T1000 (cell line): Measurements from ENCODE around the gene ZNF316.
"Not testable (repeated sequence)": the region's sequence is repeated elsewhere in the genome, so short reads cannot be mapped to it uniquely, and the experiment has no call there.

Experiments used
- DNase-seq: peaks from one replicate; lab custom pipeline; 2025; ENCODE audit warnings: mixed read lengths; lab: John Stamatoyannopoulos, UW

Gene ZNF316

GRCh38 chr7:6647080-6647479, 10.0 kb downstream of the ZNF316 start:
- DNase-seq: no peak

- DNase-seq: no peak
These were observed 10.4 kb downstream of the ZNF316 start for GRCh38 chr7:6647541-6647940.

- DNase-seq: no peak
These were observed 11.1 kb downstream of the ZNF316 start for GRCh38 chr7:6648066-6648814.

- DNase-seq: no peak
These were observed 11.6 kb downstream of the ZNF316 start for GRCh38 chr7:6648815-6649104.

- DNase-seq: no peak
These were observed 12.3 kb downstream of the ZNF316 start for GRCh38 chr7:6649241-6649961.

GRCh38 chr7:6650086-6650485, 13.0 kb downstream of the ZNF316 start:
- no peak for DNase-seq

GRCh38 chr7:6650521-6651011, 13.4 kb downstream of the ZNF316 start:
- DNase-seq: no peak

- DNase-seq: no peak
These were observed 14.8 kb downstream of the ZNF316 start for GRCh38 chr7:6651851-6652445.

- no peak for DNase-seq
These were observed 15.4 kb downstream of the ZNF316 start for GRCh38 chr7:6652446-6653011.

GRCh38 chr7:6653071-6654003, 16.2 kb downstream of the ZNF316 start:
- no peak for DNase-seq

GRCh38 chr7:6654113-6654841, 17.2 kb downstream of the ZNF316 start:
- no peak for DNase-seq

- DNase-seq: no peak
These were observed 17.9 kb downstream of the ZNF316 start for GRCh38 chr7:6654842-6655610.

- no peak for DNase-seq
These were observed 18.7 kb downstream of the ZNF316 start for GRCh38 chr7:6655636-6656385.

- no peak for DNase-seq
These were observed 19.3 kb downstream of the ZNF316 start for GRCh38 chr7:6656413-6656812.

- DNase-seq: no peak
These were observed 21.7 kb downstream of the ZNF316 start for GRCh38 chr7:6658618-6659345.

GRCh38 chr7:6670851-6671250, 33.7 kb downstream of the ZNF316 start:
- DNase-seq: not testable (repeated sequence)

- no peak for DNase-seq
These were observed 38.8 kb downstream of the ZNF316 start for GRCh38 chr7:6675807-6676405.

GRCh38 chr7:6680146-6680545, 43.0 kb downstream of the ZNF316 start:
- DNase-seq: no peak
